PFSK-1 (cell line): Measurements from ENCODE around the gene KIRREL3.

Experiments used
- FOXP2 ChIP-seq: optimal IDR thresholded peaks from 2 replicates; pipeline ENCODE3; 2011; ENCODE audit warnings: borderline replicate concordance, control low read depth, inconsistent platforms; ENCODE audit not compliant: insufficient read depth; ENCODE audit errors: extremely low read length, extremely low read depth
- POLR2AphosphoS5 ChIP-seq: IDR thresholded peaks from 2 replicates; pipeline ENCODE4 v1.6.1; 2012; ENCODE audit warnings: low read depth, mild to moderate bottlenecking, control low read depth, low read length, moderate library complexity
- SIN3A ChIP-seq: IDR thresholded peaks from 2 replicates; pipeline ENCODE4 v1.6.1; 2012; ENCODE audit warnings: mild to moderate bottlenecking, low read length, moderate library complexity, borderline replicate concordance; ENCODE audit not compliant: insufficient read depth
- TAF1 ChIP-seq: IDR thresholded peaks from 2 replicates; pipeline ENCODE4 v1.6.1; 2012; ENCODE audit warnings: low read length, control low read depth, borderline replicate concordance; ENCODE audit not compliant: insufficient read depth
- TF ChIP-seq, protein P1 (sequence below), 2 experiments: IDR thresholded peaks; 2 replicates each; pipeline versions ENCODE4 v1.6.1 to v1.8.0; 2011 to 2012; ENCODE audit warnings: low read depth in 2 of 2, low read length in 2 of 2, control low read depth in 1 of 2, inconsistent platforms in 1 of 2, mild to moderate bottlenecking in 1 of 2, moderate library complexity in 1 of 2; ENCODE audit not compliant: insufficient read depth in 1 of 2

The KIRREL3 gene

DNA sequence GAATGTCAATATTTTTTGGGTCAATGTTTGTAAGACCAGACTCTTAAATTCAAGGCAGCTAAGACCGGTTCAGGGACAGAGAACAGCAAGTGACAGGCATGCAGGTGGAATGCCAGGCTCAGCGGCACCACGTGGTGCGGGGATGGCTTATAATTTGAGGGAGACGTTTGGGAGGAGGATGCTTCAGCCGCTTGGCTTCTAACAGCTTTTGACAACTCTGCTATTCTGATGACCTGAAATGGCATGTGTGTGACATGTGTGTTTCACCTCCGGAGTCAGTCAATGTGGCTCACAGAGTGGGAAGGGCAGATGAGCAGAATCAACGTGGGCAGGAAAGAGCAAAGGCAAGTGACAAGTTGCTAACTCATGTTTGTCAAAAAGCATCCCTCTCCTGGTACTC, 228.3 kb downstream of the KIRREL3 start:
- TF ChIP-seq, protein P1, sequence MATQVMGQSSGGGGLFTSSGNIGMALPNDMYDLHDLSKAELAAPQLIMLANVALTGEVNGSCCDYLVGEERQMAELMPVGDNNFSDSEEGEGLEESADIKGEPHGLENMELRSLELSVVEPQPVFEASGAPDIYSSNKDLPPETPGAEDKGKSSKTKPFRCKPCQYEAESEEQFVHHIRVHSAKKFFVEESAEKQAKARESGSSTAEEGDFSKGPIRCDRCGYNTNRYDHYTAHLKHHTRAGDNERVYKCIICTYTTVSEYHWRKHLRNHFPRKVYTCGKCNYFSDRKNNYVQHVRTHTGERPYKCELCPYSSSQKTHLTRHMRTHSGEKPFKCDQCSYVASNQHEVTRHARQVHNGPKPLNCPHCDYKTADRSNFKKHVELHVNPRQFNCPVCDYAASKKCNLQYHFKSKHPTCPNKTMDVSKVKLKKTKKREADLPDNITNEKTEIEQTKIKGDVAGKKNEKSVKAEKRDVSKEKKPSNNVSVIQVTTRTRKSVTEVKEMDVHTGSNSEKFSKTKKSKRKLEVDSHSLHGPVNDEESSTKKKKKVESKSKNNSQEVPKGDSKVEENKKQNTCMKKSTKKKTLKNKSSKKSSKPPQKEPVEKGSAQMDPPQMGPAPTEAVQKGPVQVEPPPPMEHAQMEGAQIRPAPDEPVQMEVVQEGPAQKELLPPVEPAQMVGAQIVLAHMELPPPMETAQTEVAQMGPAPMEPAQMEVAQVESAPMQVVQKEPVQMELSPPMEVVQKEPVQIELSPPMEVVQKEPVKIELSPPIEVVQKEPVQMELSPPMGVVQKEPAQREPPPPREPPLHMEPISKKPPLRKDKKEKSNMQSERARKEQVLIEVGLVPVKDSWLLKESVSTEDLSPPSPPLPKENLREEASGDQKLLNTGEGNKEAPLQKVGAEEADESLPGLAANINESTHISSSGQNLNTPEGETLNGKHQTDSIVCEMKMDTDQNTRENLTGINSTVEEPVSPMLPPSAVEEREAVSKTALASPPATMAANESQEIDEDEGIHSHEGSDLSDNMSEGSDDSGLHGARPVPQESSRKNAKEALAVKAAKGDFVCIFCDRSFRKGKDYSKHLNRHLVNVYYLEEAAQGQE (IDR thresholded peaks at IDR 0.05; ENCODE audit: insufficient read depth in 1 of 2, low read depth in 2 of 2, low read length in 2 of 2) = no peak
- TF ChIP-seq POLR2AphosphoS5 (no peak), FOXP2 (no peak), SIN3A (no peak), TAF1 (no peak)

DNA sequence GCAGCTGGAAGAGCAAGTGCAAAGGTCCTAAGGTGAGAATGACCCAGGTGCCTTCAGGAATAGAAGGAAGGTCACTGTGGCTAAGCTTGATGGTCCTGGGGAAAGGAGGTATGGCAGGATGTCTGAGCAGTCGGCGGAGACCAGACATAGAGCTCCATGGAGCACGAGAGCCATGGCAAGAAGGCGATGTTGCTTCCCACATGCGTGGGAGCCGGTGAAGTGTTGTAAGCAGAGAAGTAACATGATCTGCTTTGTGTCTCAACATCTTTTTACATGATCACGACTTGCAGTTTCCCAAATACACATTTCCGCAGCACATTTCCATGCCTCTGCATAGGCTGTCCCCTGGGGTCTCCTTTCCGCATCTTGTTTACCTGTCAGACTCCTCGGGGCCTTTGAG, 231.9 kb downstream of the KIRREL3 start:
- TF ChIP-seq TAF1 (no peak), FOXP2 (no peak), SIN3A (no peak), POLR2AphosphoS5 (no peak)
- TF ChIP-seq, protein P1 (IDR thresholded peaks at IDR 0.05; ENCODE audit: insufficient read depth in 1 of 2, low read depth in 2 of 2, low read length in 2 of 2) = no peak

DNA sequence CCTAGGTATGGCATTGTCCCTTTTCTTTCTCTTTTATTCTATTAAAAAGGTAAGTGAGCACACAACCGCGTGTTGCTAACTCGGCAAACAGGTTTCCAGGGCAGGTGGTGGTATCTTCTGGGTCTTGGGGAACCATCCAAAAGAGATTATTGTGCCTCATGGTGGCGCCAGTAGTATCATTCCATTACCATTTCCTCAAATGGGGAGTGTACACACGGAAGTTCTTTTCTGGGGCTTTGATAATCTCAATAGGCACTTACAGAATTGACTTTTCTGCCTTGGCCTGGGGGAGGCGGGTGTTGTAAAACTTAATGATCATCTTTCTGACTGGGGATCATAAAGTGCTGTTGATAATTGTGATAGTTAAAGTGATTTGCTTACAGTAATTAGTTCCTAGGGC, 234.1 kb downstream of the KIRREL3 start:
- TF ChIP-seq SIN3A (no peak), POLR2AphosphoS5 (no peak), TAF1 (no peak), FOXP2 (no peak)
- TF ChIP-seq, protein P1 (IDR thresholded peaks at IDR 0.05; ENCODE audit: insufficient read depth in 1 of 2, low read depth in 2 of 2, low read length in 2 of 2) = no peak

DNA sequence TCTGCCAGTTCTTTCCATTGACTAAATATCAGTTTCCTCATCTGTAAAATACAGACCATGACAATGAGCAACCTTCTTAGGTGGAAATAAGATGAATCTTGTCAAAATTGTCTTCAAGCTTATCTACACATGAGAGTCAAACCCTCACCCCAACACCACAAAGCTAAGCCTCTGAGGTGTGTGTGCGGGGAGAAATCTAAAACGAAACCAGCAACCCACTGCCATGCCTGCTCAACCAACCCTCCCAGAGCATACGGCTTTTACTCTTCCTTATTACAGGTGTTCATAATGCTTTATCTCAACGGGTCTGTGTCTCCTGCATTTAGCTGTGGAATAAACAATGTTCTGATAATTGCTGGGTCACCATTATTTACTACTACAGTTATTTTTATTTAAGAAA, 235.4 kb downstream of the KIRREL3 start:
- TF ChIP-seq TAF1 = no peak
- TF ChIP-seq SIN3A = no peak
- TF ChIP-seq, protein P1 (IDR thresholded peaks at IDR 0.05; ENCODE audit: insufficient read depth in 1 of 2, low read depth in 2 of 2, low read length in 2 of 2) = no peak
- TF ChIP-seq POLR2AphosphoS5 = no peak
- TF ChIP-seq FOXP2 = no peak

DNA sequence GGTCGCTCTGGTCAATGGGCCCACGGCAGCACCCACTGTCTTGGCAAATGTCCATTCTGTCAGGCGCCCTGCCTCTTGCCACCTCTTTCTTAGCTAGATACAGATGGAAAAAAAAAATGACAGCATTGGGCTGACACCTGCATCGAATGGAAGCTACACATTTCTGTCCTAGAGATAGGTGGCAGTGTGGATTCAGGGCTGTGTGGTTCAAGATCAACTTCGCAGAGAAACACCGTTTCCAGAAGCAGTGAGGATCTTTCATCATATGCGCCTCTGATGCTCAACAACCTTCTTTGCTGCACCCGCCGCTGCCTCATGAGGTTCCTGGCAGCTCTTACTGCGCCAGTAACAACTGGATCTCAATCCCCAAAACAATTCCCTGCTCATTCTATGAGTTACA, 236.3 kb downstream of the KIRREL3 start:
- TF ChIP-seq POLR2AphosphoS5 = no peak
- no peak for TF ChIP-seq FOXP2
- TF ChIP-seq, protein P1 (IDR thresholded peaks at IDR 0.05; ENCODE audit: insufficient read depth in 1 of 2, low read depth in 2 of 2, low read length in 2 of 2) = no peak
- no peak for TF ChIP-seq TAF1
- TF ChIP-seq SIN3A = no peak
